GM12878 (cell line): Measurements from ENCODE around the gene BIRC5. TPM values are rescaled to one million over a fixed set of nuclear protein-coding genes. Genes with fewer than 3 reads are reported as not detected.

Experiments
- ATAC-seq: fragments of 200-7000 bp; cut with Tn5 transposase; 3 replicates; pipeline ENCODE4 v1.9.1; 2020; ENCODE audit warnings: mild to moderate bottlenecking, moderate library complexity
- BruUV-seq: library from RNA; stranded (reverse); fragments of 400-500 nt; replicated peaks from 2 replicates; lab custom pipeline; 2021; lab: Mats Ljungman, UMichigan
- CTCF ChIA-PET: fragments of 300-600 bp; sonication (Branson Sonifier 250); formaldehyde crosslinking; extraction: SDS; loops from one replicate; lab custom pipeline; 2021; ENCODE audit warnings: inconsistent platforms; lab: Yijun Ruan, JAX
- POLR2A ChIA-PET: fragments of 350-600 bp; formaldehyde crosslinking; extraction: SDS; loops from one replicate; lab custom pipeline; 2021; ENCODE audit warnings: inconsistent platforms; lab: Charles Lee
- RAD21 ChIA-PET: fragments of 300-600 bp; sonication (Branson Sonifier 250); formaldehyde crosslinking; loops from one replicate; lab custom pipeline; 2023; ENCODE audit warnings: antibody characterized with exemption; ENCODE audit not compliant: unreplicated experiment; lab: Charles Lee
- SMC1A ChIA-PET: fragments of 300-600 bp; sonication (Branson Sonifier 250); formaldehyde crosslinking; loops from one replicate; lab custom pipeline; 2023; ENCODE audit not compliant: unreplicated experiment, uncharacterized antibody; lab: Charles Lee
- DNase-seq: peaks from one replicate; pipeline ENCODE4 v3.0.0-alpha.2; 2011; ENCODE audit warnings: low read depth, low spot score
- FAIRE-seq: peaks from 3 replicates; lab custom pipeline; 2011; peaks lifted over from hg19 to GRCh38; lab: Jason Lieb, UNC
- H2AFZ ChIP-seq: 2 replicates; pipeline ENCODE4 v1.6.0; 2011; ENCODE audit warnings: low read depth, low read length, control low read depth; ENCODE audit not compliant: control insufficient read depth
- H3K27ac ChIP-seq: 2 replicates; pipeline ENCODE4 v1.5.1; 2011; ENCODE audit warnings: control low read depth; ENCODE audit not compliant: control insufficient read depth, insufficient read depth
- H3K27me3 ChIP-seq, 2 experiments: replicated peaks in 1 of 2; 2 replicates each; pipeline versions ENCODE4 v1.6.0 to v1.6.1; 2011; ENCODE audit warnings: low read length in 1 of 2; ENCODE audit not compliant: control insufficient read depth in 2 of 2, insufficient read depth in 2 of 2
- H3K36me3 ChIP-seq, 2 experiments: 2 replicates each; pipeline ENCODE4 v1.5.1; 2011; ENCODE audit warnings: low read length in 1 of 2; ENCODE audit not compliant: control insufficient read depth in 2 of 2, insufficient read depth in 2 of 2
- H3K4me1 ChIP-seq: 2 replicates; pipeline ENCODE4 v1.6.1; 2011; ENCODE audit warnings: mild to moderate bottlenecking, low read length, moderate library complexity, mixed read lengths; ENCODE audit not compliant: control insufficient read depth, insufficient read depth
- H3K4me2 ChIP-seq: 2 replicates; pipeline ENCODE4 v1.6.0; 2011; ENCODE audit warnings: control low read depth; ENCODE audit not compliant: control insufficient read depth, insufficient read depth
- H3K4me3 ChIP-seq: fragments of 200-600 bp; sonication (generic); 2 replicates; pipeline ENCODE4 v1.5.1; 2016
- H3K79me2 ChIP-seq: 2 replicates; pipeline ENCODE4 v1.6.0; 2011; ENCODE audit warnings: low read length; ENCODE audit not compliant: control insufficient read depth, insufficient read depth
- H3K9ac ChIP-seq: 2 replicates; pipeline ENCODE4 v1.8.0; 2011; ENCODE audit warnings: low read length, control low read depth, mixed read lengths; ENCODE audit not compliant: control insufficient read depth, insufficient read depth
- H3K9me3 ChIP-seq: replicated peaks from 3 replicates; pipeline ENCODE4 v1.5.1; 2011; ENCODE audit warnings: mild to moderate bottlenecking, low read length; ENCODE audit not compliant: control insufficient read depth, insufficient read depth
- H4K20me1 ChIP-seq: 2 replicates; pipeline ENCODE4 v1.6.0; 2011; ENCODE audit not compliant: control insufficient read depth, insufficient read depth
- ATF3 ChIP-seq: IDR thresholded peaks from 2 replicates; pipeline ENCODE4 v1.6.1; 2011; ENCODE audit warnings: low read depth, mild to moderate bottlenecking, low read length, moderate library complexity, borderline replicate concordance; ENCODE audit errors: extremely low read depth
- ESRRA ChIP-seq: IDR thresholded peaks from 2 replicates; pipeline ENCODE4 v1.6.1; 2012; ENCODE audit warnings: mild to moderate bottlenecking, low read length, improper control_type of control experiment
- JUND ChIP-seq: IDR thresholded peaks from 2 replicates; pipeline ENCODE4 v1.6.1; 2012; ENCODE audit warnings: low read depth, mild to moderate bottlenecking, low read length, improper control_type of control experiment, moderate library complexity
- PML ChIP-seq: IDR thresholded peaks from 2 replicates; pipeline ENCODE4 v1.6.1; 2012; ENCODE audit warnings: low read length, inconsistent platforms
- POLR2A ChIP-seq: IDR thresholded peaks from 2 replicates; pipeline ENCODE4 v1.6.1; 2011; ENCODE audit warnings: low read depth, mild to moderate bottlenecking, low read length
- POLR2AphosphoS2 ChIP-seq: IDR thresholded peaks from 2 replicates; pipeline ENCODE4 v1.6.1; 2011; ENCODE audit warnings: low read depth, mild to moderate bottlenecking, low read length, improper control_type of control experiment, moderate library complexity
- POLR2AphosphoS5 ChIP-seq: IDR thresholded peaks from 2 replicates; pipeline ENCODE4 v1.6.1; 2011; ENCODE audit warnings: mild to moderate bottlenecking, low read length, inconsistent platforms
- POU2F2 ChIP-seq: IDR thresholded peaks from 3 replicates; pipeline ENCODE4 v1.6.1; 2011; ENCODE audit warnings: low read depth, mild to moderate bottlenecking, low read length, borderline replicate concordance
- TCF3 ChIP-seq: IDR thresholded peaks from 2 replicates; pipeline ENCODE4 v1.6.1; 2012; ENCODE audit warnings: low read depth, mild to moderate bottlenecking, low read length, borderline replicate concordance; ENCODE audit not compliant: insufficient read depth
- ZBED1 ChIP-seq: IDR thresholded peaks from 2 replicates; pipeline ENCODE4 v1.6.1; 2016; ENCODE audit warnings: borderline replicate concordance
- WGBS: methylation state at CpG from one replicate; pipeline ENCODE4 v1.1.6; 2016; ENCODE audit warnings: low lambda C conversion rate; ENCODE audit not compliant: insufficient replicate concordance, insufficient coverage; ENCODE audit errors: missing lambda C conversion rate; 5-methylcytosine and 5-hydroxymethylcytosine counted together
- in situ Hi-C: fragments of 300-500 bp; cut with MboI; formaldehyde crosslinking; loops from 9 replicates; pipeline ENCODE4 v1.14.3; 2018; ENCODE audit warnings: mixed read lengths
- intact Hi-C: fragments of 100-400 bp; cut with micrococcal nuclease; formaldehyde crosslinking; loops from one replicate; pipeline ENCODE4 v1.14.2; 2022; ENCODE audit not compliant: unreplicated experiment
- polyA plus RNA-seq, 11 experiments: library from polyadenylated mRNA; depleted of rRNA in 4 of 11; unstranded in 6 of 11; stranded (reverse) in 5 of 11; fragments of >200 nt; fragmentation: Nextera tagmentation in 4 of 11; fragmentation: Illumina TruSeq in 1 of 11; extraction: Ambion mirVana in 4 of 11; extraction: Trizol in 1 of 11; gene quantifications; 1 replicate in 1 of 11; 2 replicates in 10 of 11; pipeline versions ENCODE4 v1.2.1 to v1.2.3, GENCODE V29; 2011 to 2016; ENCODE audit warnings: inconsistent platforms in 2 of 11, missing spikeins in 2 of 11, low read depth in 1 of 11
- total RNA-seq, 4 experiments: library from RNA; depleted of rRNA in 3 of 4; stranded (reverse); fragments of >200 nt in 3 of 4; fragmentation: Illumina TruSeq in 1 of 4; extraction: Trizol in 1 of 4; gene quantifications; 2 replicates each; pipeline versions ENCODE4 v1.2.1 to v1.2.3, GENCODE V29; 2013 to 2021

Gene BIRC5
- total and polyA plus RNA-seq, 10 of the 15 experiments (the other 5 are each of a cell fraction or from before 2014, with no cell fraction given): 41.0 to 175 (median 90.8) TPM

DNA sequence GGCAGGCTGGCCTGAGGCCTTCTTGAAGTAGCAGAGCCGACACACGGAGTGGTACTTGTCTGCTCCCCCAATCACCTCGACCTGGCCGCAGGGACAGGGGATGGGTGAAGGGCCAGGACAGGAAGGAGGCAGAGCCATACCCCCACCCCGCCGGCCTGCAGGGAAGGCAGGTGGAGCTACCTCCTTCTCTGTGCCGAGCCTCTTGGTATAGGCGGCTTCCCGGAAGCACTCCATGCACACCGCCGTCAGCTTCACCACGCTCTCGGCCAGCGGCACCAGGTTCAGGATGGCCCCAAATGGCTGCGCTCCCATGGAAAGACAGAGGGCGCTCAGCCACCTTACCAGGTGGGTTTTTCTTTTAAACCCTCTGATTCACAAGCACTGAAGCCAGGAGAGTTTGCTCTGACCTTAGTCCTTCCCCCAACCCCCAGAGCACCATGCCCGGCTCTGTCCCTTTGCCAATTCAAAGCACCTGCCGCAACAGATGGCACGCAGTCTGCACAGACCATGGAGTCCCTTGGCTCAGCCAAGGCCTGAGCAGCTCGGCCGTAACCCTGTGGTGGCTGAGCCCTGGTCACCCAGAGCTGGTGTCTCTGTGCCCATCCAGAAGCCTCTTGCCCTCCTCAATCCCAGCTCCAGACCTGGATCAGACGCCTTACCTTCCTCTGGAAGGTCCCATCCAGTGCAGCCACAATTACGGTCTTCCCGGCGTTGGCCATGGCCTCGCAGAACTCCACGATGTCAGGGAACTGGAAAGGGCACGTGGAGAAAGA is 39.0 kb upstream of the BIRC5 start (continued):
- no peak for TF ChIP-seq JUND
- TF ChIP-seq TCF3: 0 out of 2 replicates have a peak, but pooled peaks have one; percentile 40
- TF ChIP-seq, all 136 proteins: peak for 6

- Histone ChIP-seq H4K20me1 (no peaks in the 10 kb centered on the region; the same call in 1 of the 2 replicates), H3K36me3 (peaks cover 8 to 32% of the 10 kb centered on the region in 2 experiments; a peak in 3 of 4 replicates), H3K79me2 (peaks cover 31% of the 10 kb centered on the region), H3K4me3 (no peak overlapping the region), H3K4me1 (peaks cover 66% of the 10 kb centered on the region), H3K27me3 (no peaks in the 10 kb centered on the region), H3K9me3 (no peaks in the 10 kb centered on the region), H3K27ac (no peak overlapping the region), H3K4me2 (no peak overlapping the region), H2AFZ (no peak overlapping the region), H3K9ac (no peak overlapping the region)
- POLR2A ChIA-PET: interaction anchor here (0.6 to 8.7 kb wide), 10 partner anchors 10 to 48 kb away, joined by 3 to 85 read pairs (median 10); partner anchors contain the start of genes AFMID, TK1, TMC6 and TMC8
- RAD21 ChIA-PET: interaction anchor here (1.0 to 8.6 kb wide), 19 partner anchors 11 to 155 kb away, joined by 3 to 83 read pairs (median 5); partner anchors contain the start of genes AFMID, TK1 and TMC8
- intact Hi-C loops (no loop called here), in situ Hi-C loops (loop anchor here (5.0 kb wide), 1 partner anchor 63 kb away; no protein-coding TSS in a partner anchor)
- CTCF ChIA-PET: interaction anchor here (1.0 to 9.0 kb wide), 22 partner anchors 8 to 158 kb away, joined by 4 to 132 read pairs (median 12); partner anchors contain the start of genes AFMID, BIRC5, TK1 and TMC6
- 94% methylated on average over 11 of the region's 14 CpGs for WGBS
- SMC1A ChIA-PET: interaction anchor here (0.9 to 7.4 kb wide), 10 partner anchors 10 to 156 kb away, joined by 3 to 51 read pairs (median 8); no protein-coding TSS in a partner anchor
- no peak for FAIRE-seq
- BruUV-seq: no TSS peak
- peak; percentile 4; the same call in 1 of the 3 replicates for TF ChIP-seq POU2F2
- TF ChIP-seq ATF3: no peak
- 0 out of 2 replicates have a peak, but pooled peaks have one; percentile 48 for TF ChIP-seq POLR2AphosphoS2
- peak; percentile 45 for TF ChIP-seq POLR2A
- TF ChIP-seq POLR2AphosphoS5: 0 out of 2 replicates have a peak, but pooled peaks have one; percentile 5
- 0 out of 2 replicates have a peak, but pooled peaks have one; percentile 26 for TF ChIP-seq ZBED1
- 0 out of 2 replicates have a peak, but pooled peaks have one; percentile 20 for TF ChIP-seq PML
- TF ChIP-seq ESRRA: no peak
- DNase-seq: no peak
- ATAC-seq: no peak
Measured at GRCh38 chr17:78175643-78175981, 38.4 kb upstream of the BIRC5 start.
